AG04450 (cell line): ENCODE data around the gene GP5. TPM values are rescaled to one million over a fixed set of nuclear protein-coding genes. Genes with fewer than 3 reads are reported as not detected.

Experiments
- CTCF ChIA-PET: fragments of 300-600, 350-600 bp; formaldehyde crosslinking; extraction: SDS; loops from one replicate; lab custom pipeline; 2022; ENCODE audit warnings: antibody characterized with exemption, inconsistent platforms; lab: Charles Lee
- POLR2A ChIA-PET: fragments of 350-600 bp; formaldehyde crosslinking; extraction: SDS; loops from one replicate; lab custom pipeline; 2021; ENCODE audit warnings: antibody characterized with exemption, inconsistent platforms; lab: Yijun Ruan, JAX
- DNase-seq: peaks from one replicate; pipeline ENCODE4 v3.0.0-alpha.2; 2011; ENCODE audit warnings: low read depth, low spot score
- H3K27ac ChIP-seq: one replicate; pipeline ENCODE4 v1.5.1; 2012; ENCODE audit warnings: low read depth, low read length, control low read depth
- H3K27me3 ChIP-seq: one replicate; pipeline ENCODE4 v1.6.0; 2012; ENCODE audit warnings: low read length; ENCODE audit not compliant: control insufficient read depth, insufficient read depth
- H3K4me3 ChIP-seq: 2 replicates; pipeline ENCODE4 v1.5.1; 2011; ENCODE audit warnings: mild to moderate bottlenecking, low read depth, low read length, control low read depth
- H3K9me3 ChIP-seq: 2 replicates; pipeline ENCODE4 v1.5.1; 2012; ENCODE audit warnings: low read length; ENCODE audit not compliant: control insufficient read depth, insufficient read depth
- polyA minus RNA-seq: library from RNA; depleted of rRNA, polyadenylated mRNA; stranded (reverse); fragments of >200 nt; gene quantifications from 2 replicates; pipeline ENCODE4 v1.2.3, GENCODE V29; 2011; rRNA and poly(A)+ RNA removed
- polyA plus RNA-seq: library from polyadenylated mRNA; depleted of rRNA; stranded (reverse); fragments of >200 nt; gene quantifications from 2 replicates; pipeline ENCODE4 v1.2.3, GENCODE V29; 2011; rRNA removed
- TF ChIP-seq, protein P1 (sequence below): IDR thresholded peaks from 2 replicates; pipeline ENCODE4 v1.5.1; 2011; ENCODE audit warnings: low read depth, low read length, control low read depth, inconsistent platforms

GP5 gene, protein sequence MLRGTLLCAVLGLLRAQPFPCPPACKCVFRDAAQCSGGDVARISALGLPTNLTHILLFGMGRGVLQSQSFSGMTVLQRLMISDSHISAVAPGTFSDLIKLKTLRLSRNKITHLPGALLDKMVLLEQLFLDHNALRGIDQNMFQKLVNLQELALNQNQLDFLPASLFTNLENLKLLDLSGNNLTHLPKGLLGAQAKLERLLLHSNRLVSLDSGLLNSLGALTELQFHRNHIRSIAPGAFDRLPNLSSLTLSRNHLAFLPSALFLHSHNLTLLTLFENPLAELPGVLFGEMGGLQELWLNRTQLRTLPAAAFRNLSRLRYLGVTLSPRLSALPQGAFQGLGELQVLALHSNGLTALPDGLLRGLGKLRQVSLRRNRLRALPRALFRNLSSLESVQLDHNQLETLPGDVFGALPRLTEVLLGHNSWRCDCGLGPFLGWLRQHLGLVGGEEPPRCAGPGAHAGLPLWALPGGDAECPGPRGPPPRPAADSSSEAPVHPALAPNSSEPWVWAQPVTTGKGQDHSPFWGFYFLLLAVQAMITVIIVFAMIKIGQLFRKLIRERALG
- polyA plus RNA-seq = 0.06 and 0.10 TPM in 2 replicates
- polyA minus RNA-seq = 0.09 and 0.14 TPM in 2 replicates

DNA sequence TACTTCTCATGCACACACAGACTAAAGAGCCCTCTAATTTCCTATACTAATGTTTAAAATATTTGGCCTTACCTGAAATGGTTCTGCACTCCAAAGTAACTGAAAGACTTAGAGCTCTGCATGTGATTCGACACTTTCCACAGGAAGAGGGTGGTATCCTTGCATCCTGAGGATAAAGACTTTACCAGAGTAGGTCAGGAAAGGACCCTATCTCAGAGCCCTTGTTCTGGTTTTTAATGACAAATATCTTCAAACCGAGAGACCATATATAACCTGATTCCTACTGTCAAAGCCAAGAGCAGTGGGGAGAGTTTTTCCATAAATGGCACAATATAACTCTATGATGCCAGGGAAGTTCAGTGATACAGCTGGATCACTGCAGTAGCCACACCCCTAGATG lies at the start of gene GP5:
Gene GP5 (minus strand): TSS at position 101 of the 400 bp plus-strand sequence. CDS start 984 bp downstream, outside the sequence.
- TF ChIP-seq, protein P1, sequence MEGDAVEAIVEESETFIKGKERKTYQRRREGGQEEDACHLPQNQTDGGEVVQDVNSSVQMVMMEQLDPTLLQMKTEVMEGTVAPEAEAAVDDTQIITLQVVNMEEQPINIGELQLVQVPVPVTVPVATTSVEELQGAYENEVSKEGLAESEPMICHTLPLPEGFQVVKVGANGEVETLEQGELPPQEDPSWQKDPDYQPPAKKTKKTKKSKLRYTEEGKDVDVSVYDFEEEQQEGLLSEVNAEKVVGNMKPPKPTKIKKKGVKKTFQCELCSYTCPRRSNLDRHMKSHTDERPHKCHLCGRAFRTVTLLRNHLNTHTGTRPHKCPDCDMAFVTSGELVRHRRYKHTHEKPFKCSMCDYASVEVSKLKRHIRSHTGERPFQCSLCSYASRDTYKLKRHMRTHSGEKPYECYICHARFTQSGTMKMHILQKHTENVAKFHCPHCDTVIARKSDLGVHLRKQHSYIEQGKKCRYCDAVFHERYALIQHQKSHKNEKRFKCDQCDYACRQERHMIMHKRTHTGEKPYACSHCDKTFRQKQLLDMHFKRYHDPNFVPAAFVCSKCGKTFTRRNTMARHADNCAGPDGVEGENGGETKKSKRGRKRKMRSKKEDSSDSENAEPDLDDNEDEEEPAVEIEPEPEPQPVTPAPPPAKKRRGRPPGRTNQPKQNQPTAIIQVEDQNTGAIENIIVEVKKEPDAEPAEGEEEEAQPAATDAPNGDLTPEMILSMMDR = no peak
- ChIA-PET CTCF (interaction anchor here (0.6 to 6.7 kb wide), 6 partner anchors 8 to 680 kb away, joined by 3 to 69 read pairs (median 6); no protein-coding TSS in a partner anchor), POLR2A (no interaction called here)
- Histone ChIP-seq H3K4me3 (peak within 1 kb of the TSS; percentile 32), H3K27me3 (peaks cover 16% of the 10 kb centered on the region), H3K9me3 (no peaks in the 10 kb centered on the region), H3K27ac (no peak within 1 kb of the TSS)
- DNase-seq = no peak

- DNase-seq = no peak
- TF ChIP-seq, protein P1 = no peak
- H3K9me3 ChIP-seq = no peaks in the 10 kb centered on the region
- no peak overlapping the region for H3K4me3 ChIP-seq
- no peaks in the 10 kb centered on the region for H3K27me3 ChIP-seq
- ChIA-PET CTCF (interaction anchor here (0.7 to 1.6 kb wide), 4 partner anchors 24 to 781 kb away, joined by 3 to 10 read pairs (median 4); no protein-coding TSS in a partner anchor), POLR2A (no interaction called here)
- H3K27ac ChIP-seq = no peak overlapping the region
Measured at GRCh38 chr3:194447657-194448056, 48.6 kb upstream of the GP5 start.

GRCh38 chr3:194447161-194447560 lies 48.1 kb upstream of the GP5 start:
- Histone ChIP-seq H3K27ac (no peak overlapping the region), H3K27me3 (no peaks in the 10 kb centered on the region), H3K9me3 (no peaks in the 10 kb centered on the region), H3K4me3 (no peak overlapping the region)
- TF ChIP-seq, protein P1 = no peak
- no peak for DNase-seq
- CTCF ChIA-PET = interaction anchor here (0.7 to 1.6 kb wide), 5 partner anchors 25 to 781 kb away, joined by 3 to 10 read pairs (median 5); partner anchors contain the start of gene TMEM44
- POLR2A ChIA-PET = no interaction called here

- CTCF ChIA-PET = interaction anchor here (1.0 to 1.6 kb wide), 3 partner anchors 25 to 187 kb away, joined by 4 to 5 read pairs (median 5); partner anchors contain the start of gene TMEM44
- H3K27ac ChIP-seq = no peak overlapping the region
- POLR2A ChIA-PET = no interaction called here
Measured at GRCh38 chr3:194446754-194447153, 47.7 kb upstream of the GP5 start.

More at GRCh38 chr3:194446754-194447153, 47.7 kb upstream of the GP5 start:
- Histone ChIP-seq H3K9me3 (no peaks in the 10 kb centered on the region), H3K27me3 (no peaks in the 10 kb centered on the region), H3K4me3 (no peak overlapping the region)
- no peak for DNase-seq
- TF ChIP-seq, protein P1 = no peak
